ENCODE measurements around the gene SLC6A17.

The SLC6A17 gene

GRCh38 chr1:110150330-110151174 is at the start of gene SLC6A17:
SLC6A17 (plus strand) TSS chr1:110150494; CDS start chr1:110166930, 16,436 bp downstream.
- DNase-seq, result no peak

GRCh38 chr1:110102081-110102480 is 48.2 kb upstream of the SLC6A17 start:
- no peak for DNase-seq

- DNase-seq, result peak; percentile 61
Measured at GRCh38 chr1:110106013-110106941, 44.0 kb upstream of the SLC6A17 start.

GRCh38 chr1:110107867-110108469 is 42.3 kb upstream of the SLC6A17 start:
- no peak for DNase-seq

- DNase-seq, result no peak
Measured at GRCh38 chr1:110111081-110111480, 39.2 kb upstream of the SLC6A17 start.

- no peak for DNase-seq
Measured at GRCh38 chr1:110112143-110112542, 38.2 kb upstream of the SLC6A17 start, which contains the start of gene UBL4B. UBL4B (plus strand) TSS chr1:110112443; CDS start chr1:110112535, 92 bp downstream.

- no peak for DNase-seq
Measured at GRCh38 chr1:110112656-110113055, 37.6 kb upstream of the SLC6A17 start.

GRCh38 chr1:110113551-110113950 is 36.7 kb upstream of the SLC6A17 start:
- no peak for DNase-seq

GRCh38 chr1:110114173-110114572 is 36.1 kb upstream of the SLC6A17 start:
- DNase-seq, result no peak

- DNase-seq, result no peak
Measured at GRCh38 chr1:110114784-110115183, 35.5 kb upstream of the SLC6A17 start.

GRCh38 chr1:110118636-110119396 is 31.5 kb upstream of the SLC6A17 start:
- DNase-seq, result no peak

- DNase-seq, result no peak
Measured at GRCh38 chr1:110119843-110120242, 30.5 kb upstream of the SLC6A17 start.

GRCh38 chr1:110120960-110121561 is 29.2 kb upstream of the SLC6A17 start:
- no peak for DNase-seq

GRCh38 chr1:110123224-110123623 is 27.1 kb upstream of the SLC6A17 start:
- DNase-seq, result no peak

GRCh38 chr1:110125810-110126209 is 24.5 kb upstream of the SLC6A17 start:
- DNase-seq, result no peak

- no peak for DNase-seq
Measured at GRCh38 chr1:110130113-110130591, 20.1 kb upstream of the SLC6A17 start.

GRCh38 chr1:110130989-110131388 is 19.3 kb upstream of the SLC6A17 start:
- DNase-seq, result no peak

GRCh38 chr1:110132682-110133081 is 17.6 kb upstream of the SLC6A17 start:
- DNase-seq, result no peak

- no peak for DNase-seq
Measured at GRCh38 chr1:110133436-110133835, 16.9 kb upstream of the SLC6A17 start.

GRCh38 chr1:110134050-110134595 is 16.2 kb upstream of the SLC6A17 start:
- DNase-seq, result no peak

GRCh38 chr1:110135246-110135645 is 15.0 kb upstream of the SLC6A17 start:
- DNase-seq, result no peak

Data from CD4-positive, alpha-beta T cell treated with Interleukin-17A for 4 hours (primary cell).